Mesendoderm (in vitro differentiated cells): ENCODE results near the gene SLC39A10.

Source experiments
- DNase-seq: peaks from one replicate; pipeline ENCODE4 v3.0.0; 2013
- H2AK5ac ChIP-seq: 2 replicates; pipeline ENCODE4 v1.6.1; 2013; ENCODE audit warnings: low read length, inconsistent platforms
- H2BK120ac ChIP-seq: 2 replicates; pipeline ENCODE4 v1.6.1; 2013; ENCODE audit warnings: low read depth, mild to moderate bottlenecking, low read length, moderate library complexity, mixed read lengths
- H2BK15ac ChIP-seq: replicated peaks from 2 replicates; pipeline ENCODE4 v1.6.1; 2013; ENCODE audit warnings: low read depth, mild to moderate bottlenecking, moderate library complexity
- H2BK5ac ChIP-seq: 2 replicates; pipeline ENCODE4 v1.6.1; 2013; ENCODE audit warnings: low read length, inconsistent platforms
- H3K18ac ChIP-seq: 2 replicates; pipeline ENCODE4 v1.6.1; 2013; ENCODE audit warnings: mild to moderate bottlenecking, low read length, mixed read lengths
- H3K23ac ChIP-seq: one replicate; pipeline ENCODE4 v1.6.1; 2013; ENCODE audit warnings: low read length
- H3K27ac ChIP-seq: 2 replicates; pipeline ENCODE4 v1.5.1; 2013; ENCODE audit warnings: low read depth, mild to moderate bottlenecking, inconsistent platforms, low read length, moderate library complexity
- H3K27me3 ChIP-seq: 2 replicates; pipeline ENCODE4 v1.6.1; 2013; ENCODE audit warnings: low read length, control low read depth, mild to moderate bottlenecking, inconsistent platforms; ENCODE audit not compliant: insufficient read depth, poor library complexity
- H3K36me3 ChIP-seq: 2 replicates; pipeline ENCODE4 v1.6.1; 2013; ENCODE audit warnings: low read length, inconsistent platforms; ENCODE audit not compliant: control insufficient read depth, insufficient read depth
- H3K4ac ChIP-seq: one replicate; pipeline ENCODE4 v1.6.1; 2013; ENCODE audit warnings: low read depth, mild to moderate bottlenecking, low read length, moderate library complexity
- H3K4me1 ChIP-seq: 2 replicates; pipeline ENCODE4 v1.6.1; 2013; ENCODE audit warnings: low read depth, low read length, inconsistent platforms; ENCODE audit not compliant: control insufficient read depth
- H3K4me2 ChIP-seq: 2 replicates; pipeline ENCODE4 v1.6.1; 2013; ENCODE audit warnings: low read length
- H3K4me3 ChIP-seq: 2 replicates; pipeline ENCODE4 v1.5.1; 2013; ENCODE audit warnings: mild to moderate bottlenecking, low read length
- H3K56ac ChIP-seq: one replicate; pipeline ENCODE4 v1.6.1; 2013; ENCODE audit warnings: low read length
- H3K79me1 ChIP-seq: 2 replicates; pipeline ENCODE4 v1.6.1; 2013; ENCODE audit warnings: low read length, inconsistent platforms
- H3K79me2 ChIP-seq: 2 replicates; pipeline ENCODE4 v1.6.1; 2013; ENCODE audit warnings: mild to moderate bottlenecking, low read length; ENCODE audit not compliant: control insufficient read depth, insufficient read depth
- H3K9ac ChIP-seq: 2 replicates; pipeline ENCODE4 v1.6.1; 2013; ENCODE audit warnings: low read length, inconsistent platforms
- H4K5ac ChIP-seq: one replicate; pipeline ENCODE4 v1.6.1; 2013; ENCODE audit warnings: low read length
- H4K8ac ChIP-seq: one replicate; pipeline ENCODE4 v1.6.1; 2013; ENCODE audit warnings: low read depth, mild to moderate bottlenecking, control low read depth, low read length, moderate library complexity
- WGBS: extraction: QIAGEN DNeasy Blood & Tissue Kit; methylation state at CpG from one replicate; pipeline ENCODE4 v1.1.7; 2013; ENCODE audit warnings: low lambda C conversion rate, missing lambda C conversion rate; ENCODE audit not compliant: insufficient coverage; ENCODE audit errors: extremely low coverage; 5-methylcytosine and 5-hydroxymethylcytosine counted together

SLC39A10 gene

DNA sequence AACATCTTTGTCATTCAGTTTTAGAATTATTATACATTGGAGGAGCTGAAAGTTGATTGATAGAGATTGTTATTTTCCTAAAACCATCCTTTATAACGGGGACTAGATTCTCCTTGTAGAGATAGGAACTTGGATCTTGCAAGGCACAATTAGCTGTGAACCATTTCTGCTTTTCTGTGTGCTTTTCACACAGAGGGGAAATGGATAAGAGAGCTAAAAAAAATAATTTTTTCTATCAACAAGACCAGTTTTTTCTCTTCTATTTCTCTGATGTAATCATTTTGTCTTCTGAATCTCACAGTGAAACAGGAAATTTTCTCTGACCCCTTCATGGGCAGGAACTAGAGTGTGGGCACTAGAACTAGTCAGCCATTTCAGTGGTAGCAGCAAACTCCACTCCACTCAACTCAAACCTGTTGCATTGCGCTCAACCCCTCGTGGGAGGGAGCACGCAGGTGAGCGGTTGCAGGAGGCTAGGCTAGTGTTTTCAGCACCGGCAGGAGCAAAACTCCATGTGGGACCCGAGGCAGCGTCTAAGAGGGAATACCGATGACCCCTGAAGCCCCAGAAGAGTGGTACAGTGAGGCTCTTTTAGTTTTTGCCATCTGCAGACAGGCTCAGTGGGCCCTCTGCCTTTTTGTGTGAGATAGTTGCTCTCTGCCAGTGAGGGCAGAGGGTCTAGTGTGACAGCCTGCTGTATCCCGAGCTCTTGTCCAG, 24.0 kb upstream of the SLC39A10 start:
- Histone ChIP-seq H3K36me3 (no peaks in the 10 kb centered on the region), H4K8ac (no peak overlapping the region), H3K27me3 (no peaks in the 10 kb centered on the region), H3K4ac (no peak overlapping the region), H4K5ac (no peak overlapping the region), H2BK15ac (no peak overlapping the region), H3K9ac (no peak overlapping the region), H2AK5ac (no peak overlapping the region), H3K18ac (no peak overlapping the region), H3K4me2 (no peak overlapping the region), H2BK5ac (no peak overlapping the region), H3K56ac (no peak overlapping the region), H3K27ac (no peak overlapping the region), H3K79me2 (no peaks in the 10 kb centered on the region), H2BK120ac (no peak overlapping the region), H3K79me1 (no peaks in the 10 kb centered on the region), H3K4me3 (no peak overlapping the region), H3K4me1 (peaks cover 5% of the 10 kb centered on the region), H3K23ac (no peak overlapping the region)
- DNase-seq, result no peak
- WGBS, result no CpG with 5 or more reads among the region's 10 CpGs

DNA sequence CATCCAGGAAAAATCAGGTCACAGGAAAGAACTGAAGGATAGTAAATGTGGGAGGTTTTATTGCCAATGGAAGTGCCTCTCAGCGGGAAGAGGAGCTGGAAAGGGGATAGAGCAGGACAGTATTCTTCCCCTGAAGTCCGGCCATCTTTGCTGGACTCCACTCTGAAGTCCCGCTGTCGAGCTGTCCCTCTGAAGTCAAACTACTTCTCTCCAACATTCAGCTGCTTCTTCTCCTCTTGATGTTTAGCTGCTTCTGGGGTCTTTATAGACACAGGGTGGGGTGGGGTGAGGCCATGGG, 23.5 kb upstream of the SLC39A10 start:
- Histone ChIP-seq H3K18ac (no peak overlapping the region), H3K27ac (no peak overlapping the region), H3K4ac (no peak overlapping the region), H4K8ac (no peak overlapping the region), H3K23ac (no peak overlapping the region), H3K36me3 (no peaks in the 10 kb centered on the region), H3K4me2 (no peak overlapping the region), H3K4me1 (peaks cover 5% of the 10 kb centered on the region), H2AK5ac (no peak overlapping the region), H3K79me2 (no peaks in the 10 kb centered on the region), H2BK5ac (no peak overlapping the region), H3K9ac (no peak overlapping the region), H2BK120ac (no peak overlapping the region), H3K79me1 (no peaks in the 10 kb centered on the region), H2BK15ac (no peak overlapping the region), H3K27me3 (no peaks in the 10 kb centered on the region), H3K4me3 (no peak overlapping the region), H3K56ac (no peak overlapping the region), H4K5ac (no peak overlapping the region)
- DNase-seq, result no peak
- no CpG with 5 or more reads among the region's 4 CpGs for WGBS

DNA sequence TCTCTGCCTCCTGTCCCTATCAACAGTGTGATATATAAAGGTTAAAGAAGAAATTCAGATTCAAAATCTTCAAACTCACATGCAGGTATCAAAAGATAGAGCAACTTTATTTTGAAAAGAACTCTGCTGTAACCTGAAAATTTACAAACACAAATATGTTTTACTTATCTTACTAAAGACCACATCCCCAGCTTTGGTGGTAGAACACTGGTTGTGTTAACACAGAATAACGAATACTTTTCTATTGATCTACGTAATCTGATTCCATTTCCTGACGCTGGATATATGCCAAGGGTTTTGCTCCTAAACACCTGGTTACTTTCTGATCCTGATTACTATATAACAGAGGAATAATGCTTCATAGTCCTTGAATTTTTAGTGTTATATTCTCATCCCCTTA, 23.1 kb upstream of the SLC39A10 start:
- no peak overlapping the region for H3K23ac ChIP-seq
- H2BK5ac ChIP-seq, result no peak overlapping the region
- H4K8ac ChIP-seq, result no peak overlapping the region
- no peak overlapping the region for H2AK5ac ChIP-seq
- no peaks in the 10 kb centered on the region for H3K79me2 ChIP-seq
- WGBS, result no CpG with 5 or more reads among the region's 3 CpGs
- no peak overlapping the region for H3K4me3 ChIP-seq
- H3K18ac ChIP-seq, result no peak overlapping the region
- peaks cover 5% of the 10 kb centered on the region for H3K4me1 ChIP-seq
- H3K56ac ChIP-seq, result no peak overlapping the region
- no peak overlapping the region for H2BK120ac ChIP-seq
- H3K27ac ChIP-seq, result no peak overlapping the region
- no peaks in the 10 kb centered on the region for H3K79me1 ChIP-seq
- H3K36me3 ChIP-seq, result no peaks in the 10 kb centered on the region
- no peak overlapping the region for H3K4ac ChIP-seq
- H2BK15ac ChIP-seq, result no peak overlapping the region
- H3K9ac ChIP-seq, result no peak overlapping the region
- DNase-seq, result no peak
- H3K4me2 ChIP-seq, result no peak overlapping the region
- no peaks in the 10 kb centered on the region for H3K27me3 ChIP-seq
- H4K5ac ChIP-seq, result no peak overlapping the region

DNA sequence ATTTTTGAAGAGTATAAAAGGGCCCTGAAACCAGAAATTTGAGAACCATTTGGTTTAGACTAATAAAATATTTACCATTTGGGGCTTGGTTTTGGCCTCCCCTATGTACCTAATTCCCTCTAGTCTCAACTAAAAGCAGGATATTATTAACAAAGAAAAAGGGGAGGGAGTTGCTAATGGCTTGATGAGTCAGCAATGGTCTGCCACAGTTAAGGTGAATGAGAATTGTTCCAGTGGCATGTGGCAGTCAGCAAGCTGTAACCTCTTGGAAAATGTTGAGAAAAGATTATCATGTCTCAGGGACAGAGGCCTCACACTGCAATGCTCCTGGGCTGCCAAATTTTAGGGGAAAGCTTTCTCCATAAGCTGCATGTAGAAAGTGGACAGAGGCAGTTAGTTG, 20.1 kb upstream of the SLC39A10 start:
- Histone ChIP-seq H3K27me3 (no peaks in the 10 kb centered on the region), H3K79me2 (no peaks in the 10 kb centered on the region), H3K9ac (no peak overlapping the region), H3K18ac (peak overlapping the region; percentile 80), H2BK15ac (peak overlapping the region; percentile 88), H3K23ac (no peak overlapping the region), H4K8ac (peak overlapping the region; percentile 14), H3K36me3 (no peaks in the 10 kb centered on the region), H2BK5ac (no peak overlapping the region), H3K4me1 (peaks cover 5% of the 10 kb centered on the region), H3K4me2 (no peak overlapping the region), H3K4ac (no peak overlapping the region), H3K79me1 (no peaks in the 10 kb centered on the region), H2BK120ac (peak overlapping the region; percentile 35), H4K5ac (no peak overlapping the region), H2AK5ac (no peak overlapping the region), H3K4me3 (no peak overlapping the region), H3K56ac (peak overlapping the region; percentile 73), H3K27ac (peak overlapping the region; percentile 40)
- peak; percentile 83 for DNase-seq

DNA sequence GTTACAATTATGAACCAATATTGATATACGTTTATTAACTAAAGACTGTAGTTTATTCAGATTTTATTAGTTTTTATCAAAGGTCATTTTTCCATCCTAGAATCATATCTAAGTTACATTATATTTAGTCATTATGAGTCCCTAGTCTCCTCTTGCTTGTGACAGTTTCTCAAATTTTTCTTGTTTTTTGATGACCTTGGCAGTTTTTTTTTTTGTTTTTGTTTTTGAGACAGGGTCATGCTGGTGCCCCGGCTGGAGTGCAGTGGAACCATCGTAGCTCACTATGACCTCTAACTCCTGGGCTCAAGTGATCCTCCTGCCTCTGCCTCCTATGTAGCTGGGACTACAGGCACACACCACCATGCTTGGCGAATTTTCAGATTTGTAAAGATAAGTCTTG, 18.3 kb upstream of the SLC39A10 start:
- WGBS, result no CpG with 5 or more reads among the region's 4 CpGs

DNA sequence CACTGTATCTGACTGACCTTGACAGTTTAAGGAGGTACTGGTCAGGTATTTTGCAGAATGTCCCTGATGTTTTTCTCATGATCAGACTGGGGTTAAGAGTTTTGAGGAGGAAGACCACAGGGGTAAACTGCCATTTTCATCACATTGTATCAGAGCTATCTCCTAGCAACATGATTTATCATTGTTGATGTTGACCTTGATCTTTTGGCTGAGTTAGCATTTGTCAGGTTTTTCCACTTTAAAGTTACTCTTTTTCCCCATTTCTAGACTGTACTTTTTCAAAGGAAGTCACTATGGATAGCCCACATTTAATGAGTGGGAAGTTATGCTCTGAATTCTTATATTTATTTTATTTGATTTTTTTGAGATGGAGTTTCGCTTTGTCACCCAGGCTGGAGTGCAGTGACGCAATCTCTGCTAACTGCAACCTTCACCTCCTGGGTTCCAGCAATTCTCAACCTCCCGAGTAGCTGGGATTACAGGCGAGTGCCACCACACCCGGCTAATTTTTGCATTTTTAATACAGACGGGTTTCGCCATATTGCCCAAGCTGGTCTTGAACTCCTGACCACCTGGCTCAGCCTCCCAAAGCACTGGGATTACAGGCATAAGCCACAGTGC, 17.7 kb upstream of the SLC39A10 start:
- no peak overlapping the region for H3K4me3 ChIP-seq
- no peak overlapping the region for H3K9ac ChIP-seq
- no peak overlapping the region for H3K4me2 ChIP-seq
- no peak overlapping the region for H4K8ac ChIP-seq
- no peaks in the 10 kb centered on the region for H3K79me2 ChIP-seq
- H2AK5ac ChIP-seq, result no peak overlapping the region
- H3K27ac ChIP-seq, result no peak overlapping the region
- H3K56ac ChIP-seq, result no peak overlapping the region
- no peaks in the 10 kb centered on the region for H3K36me3 ChIP-seq
- no peak overlapping the region for H4K5ac ChIP-seq
- no peaks in the 10 kb centered on the region for H3K27me3 ChIP-seq
- no peak overlapping the region for H2BK5ac ChIP-seq
- no peak overlapping the region for H2BK15ac ChIP-seq
- no CpG with 5 or more reads among the region's 7 CpGs for WGBS
- no peak overlapping the region for H2BK120ac ChIP-seq
- H3K79me1 ChIP-seq, result no peaks in the 10 kb centered on the region
- no peak for DNase-seq
- no peak overlapping the region for H3K18ac ChIP-seq
- peaks cover 5% of the 10 kb centered on the region for H3K4me1 ChIP-seq
- H3K23ac ChIP-seq, result no peak overlapping the region
- no peak overlapping the region for H3K4ac ChIP-seq

More for the DNA sequence above, 18.3 kb upstream of the SLC39A10 start:
- Histone ChIP-seq H2BK15ac (no peak overlapping the region), H3K9ac (no peak overlapping the region), H2BK120ac (no peak overlapping the region), H3K27me3 (no peaks in the 10 kb centered on the region), H3K27ac (no peak overlapping the region), H4K8ac (no peak overlapping the region), H3K79me2 (no peaks in the 10 kb centered on the region), H3K23ac (no peak overlapping the region), H4K5ac (no peak overlapping the region), H3K4me3 (no peak overlapping the region), H3K79me1 (no peaks in the 10 kb centered on the region), H3K36me3 (no peaks in the 10 kb centered on the region), H3K18ac (no peak overlapping the region), H3K56ac (no peak overlapping the region), H3K4ac (no peak overlapping the region), H3K4me2 (no peak overlapping the region), H2BK5ac (no peak overlapping the region), H3K4me1 (peaks cover 5% of the 10 kb centered on the region), H2AK5ac (no peak overlapping the region)
- no peak for DNase-seq
